ENCODE results near the gene HRAS.

DNA sequence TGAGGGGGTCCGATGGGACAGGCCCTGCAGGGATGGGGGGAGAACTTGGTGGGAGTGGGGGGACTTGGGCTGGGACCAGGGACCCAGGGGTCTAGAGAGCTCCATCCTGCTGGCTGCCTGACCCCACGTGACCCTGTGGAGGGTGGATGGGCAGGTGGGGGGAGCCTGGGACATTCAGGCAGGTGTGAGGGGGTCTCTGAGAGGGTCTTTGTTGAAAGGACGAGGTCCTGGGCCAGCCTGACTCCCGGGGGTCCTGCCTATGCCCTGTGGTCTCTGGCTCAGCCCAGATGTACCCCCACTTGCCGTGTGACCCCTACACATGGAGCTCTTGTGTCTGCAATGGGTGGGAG is 9.4 kb upstream of the HRAS start:
- TF ChIP-seq, protein P1, sequence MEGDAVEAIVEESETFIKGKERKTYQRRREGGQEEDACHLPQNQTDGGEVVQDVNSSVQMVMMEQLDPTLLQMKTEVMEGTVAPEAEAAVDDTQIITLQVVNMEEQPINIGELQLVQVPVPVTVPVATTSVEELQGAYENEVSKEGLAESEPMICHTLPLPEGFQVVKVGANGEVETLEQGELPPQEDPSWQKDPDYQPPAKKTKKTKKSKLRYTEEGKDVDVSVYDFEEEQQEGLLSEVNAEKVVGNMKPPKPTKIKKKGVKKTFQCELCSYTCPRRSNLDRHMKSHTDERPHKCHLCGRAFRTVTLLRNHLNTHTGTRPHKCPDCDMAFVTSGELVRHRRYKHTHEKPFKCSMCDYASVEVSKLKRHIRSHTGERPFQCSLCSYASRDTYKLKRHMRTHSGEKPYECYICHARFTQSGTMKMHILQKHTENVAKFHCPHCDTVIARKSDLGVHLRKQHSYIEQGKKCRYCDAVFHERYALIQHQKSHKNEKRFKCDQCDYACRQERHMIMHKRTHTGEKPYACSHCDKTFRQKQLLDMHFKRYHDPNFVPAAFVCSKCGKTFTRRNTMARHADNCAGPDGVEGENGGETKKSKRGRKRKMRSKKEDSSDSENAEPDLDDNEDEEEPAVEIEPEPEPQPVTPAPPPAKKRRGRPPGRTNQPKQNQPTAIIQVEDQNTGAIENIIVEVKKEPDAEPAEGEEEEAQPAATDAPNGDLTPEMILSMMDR (conservative IDR thresholded peaks at IDR 0.05; ENCODE audit: low read length), result no peak
- no peak for TF ChIP-seq EZH2phosphoT487 (IDR thresholded peaks at IDR 0.05; ENCODE audit: borderline replicate concordance)
